GM12874 (cell line): ENCODE results near the gene UMPS.

Source experiments
- CTCF ChIP-seq: IDR thresholded peaks from 2 replicates; pipeline ENCODE4 v1.5.1; 2011; ENCODE audit warnings: low read depth, mild to moderate bottlenecking, control low read depth, low read length, moderate library complexity; ENCODE audit not compliant: insufficient read depth

The UMPS gene

GRCh38 chr3:124761935-124762660 is 31.8 kb downstream of the UMPS start:
- TF ChIP-seq CTCF: no peak

- TF ChIP-seq CTCF: no peak
Observed at GRCh38 chr3:124762661-124763011, 32.4 kb downstream of the UMPS start.

- TF ChIP-seq CTCF: no peak
Observed at GRCh38 chr3:124763206-124763605, 33.0 kb downstream of the UMPS start.

- no peak for TF ChIP-seq CTCF
Observed at GRCh38 chr3:124763644-124764358, 33.5 kb downstream of the UMPS start.

- no peak for TF ChIP-seq CTCF
Observed at GRCh38 chr3:124764746-124765145, 34.5 kb downstream of the UMPS start.

GRCh38 chr3:124765197-124765840 is 35.1 kb downstream of the UMPS start:
- no peak for TF ChIP-seq CTCF
